ENCODE measurements around the gene CD101. TPM values are rescaled to one million over a fixed set of nuclear protein-coding genes. Genes with fewer than 3 reads are reported as not detected.

The CD101 gene
- 4.4 TPM for total RNA-seq

GRCh38 chr1:117001254-117001927 lies at the start of gene CD101:
CD101 (plus strand) TSS chr1:117001760; CDS start chr1:117001818, 58 bp downstream.

GRCh38 chr1:117059678-117060440 lies 58.3 kb downstream of the CD101 start, which contains the start of gene TTF2:
TTF2 (plus strand) TSS chr1:117060326; CDS start chr1:117060347, 21 bp downstream.

Small RNA genes lying within 50 kb of the gene (small RNA-seq; reads per million reads assigned to genes)
- not detected for gene RNA5SP55 (ENCODE audit: low replicate concordance)

Other genes with a start within 250 kb of the CD101 start
- not detected for gene CD2, start 247.3 kb upstream of the CD101 start, total RNA-seq
- 57.6 TPM for gene PTGFRN, start 91.8 kb upstream of the CD101 start, total RNA-seq
- gene TTF2, start 58.6 kb downstream of the CD101 start, total RNA-seq: 7.8 TPM
- gene TRIM45, start 120.0 kb downstream of the CD101 start, total RNA-seq: 8.5 TPM
- gene VTCN1, start 209.2 kb downstream of the CD101 start, total RNA-seq: 0.31 TPM

Measured in parietal lobe (tissue), 2 donors.